Spinal cord (tissue), 10 donors: ENCODE measurements around the gene UVRAG. TPM values are rescaled to one million over a fixed set of nuclear protein-coding genes. Genes with fewer than 3 reads are reported as not detected.
A peak's percentile ranks its signal among the peaks of the same experiment; 100 is the strongest.

Source experiments
- DNase-seq, 6 donors: peaks; one replicate each; pipeline versions ENCODE4 v3.0.0 to v3.0.0-alpha.2; 2013 to 2015; ENCODE audit warnings: low spot score in 6 of 6, low read depth in 4 of 6
- H3K27ac ChIP-seq: one replicate; pipeline ENCODE4 v1.5.1; 2013; ENCODE audit warnings: low read depth, low read length, control low read depth
- H3K27me3 ChIP-seq: one replicate; pipeline ENCODE4 v1.6.1; 2013; ENCODE audit warnings: low read length; ENCODE audit not compliant: control insufficient read depth, insufficient read depth
- H3K36me3 ChIP-seq: one replicate; pipeline ENCODE4 v1.6.1; 2013; ENCODE audit warnings: low read length; ENCODE audit not compliant: control insufficient read depth, insufficient read depth
- H3K4me1 ChIP-seq: one replicate; pipeline ENCODE4 v1.6.1; 2013; ENCODE audit warnings: low read length; ENCODE audit not compliant: control insufficient read depth, insufficient read depth
- H3K4me3 ChIP-seq: one replicate; pipeline ENCODE4 v1.5.1; 2013; ENCODE audit warnings: low read depth, low read length, control low read depth
- H3K9me3 ChIP-seq: one replicate; pipeline ENCODE4 v1.6.1; 2013; ENCODE audit warnings: low read length; ENCODE audit not compliant: control insufficient read depth, insufficient read depth
- WGBS: methylation state at CpG from one replicate; pipeline ENCODE4 v1.1.5; 2013; ENCODE audit warnings: missing lambda C conversion rate; ENCODE audit not compliant: insufficient coverage; 5-methylcytosine and 5-hydroxymethylcytosine counted together
- polyA plus RNA-seq, 2 donors: library from polyadenylated mRNA; unstranded; fragments of 120-200 nt; gene quantifications; one replicate each; pipeline ENCODE4 v1.2.1, GENCODE V29; 2013; ENCODE audit not compliant: insufficient read length in 2 of 2
- total RNA-seq, 2 donors: library from RNA; depleted of rRNA in 1 of 2; stranded (reverse); fragments of 120-200 nt in 1 of 2; fragments of >200 nt in 1 of 2; gene quantifications; one replicate each; pipeline versions ENCODE4 v1.2.3 to v1.2.4, GENCODE V29; 2013 to 2014
- donor health status: healthy.

UVRAG gene
- total and polyA plus RNA-seq, 4 donors = 17.8 to 40.8 (median 22.3) TPM

DNA sequence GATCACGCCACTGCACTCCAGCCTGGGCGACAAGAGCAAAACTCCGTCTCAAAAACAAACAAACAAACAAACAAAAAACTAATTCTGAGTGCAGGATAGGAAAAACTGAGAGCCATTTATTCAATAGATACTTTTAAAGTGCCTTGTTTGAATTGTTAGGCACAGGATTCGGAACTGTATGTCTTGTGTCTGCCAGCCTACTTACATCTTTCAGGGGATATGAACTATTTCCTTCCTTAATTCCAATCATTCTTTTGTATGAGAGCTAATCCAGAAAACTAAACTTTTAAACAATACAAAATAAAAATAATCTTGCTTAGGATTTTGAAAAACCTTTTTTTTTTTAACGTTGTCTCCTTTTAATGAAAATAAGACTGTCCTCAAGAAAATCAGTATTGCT lies 12.6 kb downstream of the UVRAG start:
- WGBS = no CpG with 5 or more reads among the region's 5 CpGs
- no peak overlapping the region for H3K27ac ChIP-seq

DNA sequence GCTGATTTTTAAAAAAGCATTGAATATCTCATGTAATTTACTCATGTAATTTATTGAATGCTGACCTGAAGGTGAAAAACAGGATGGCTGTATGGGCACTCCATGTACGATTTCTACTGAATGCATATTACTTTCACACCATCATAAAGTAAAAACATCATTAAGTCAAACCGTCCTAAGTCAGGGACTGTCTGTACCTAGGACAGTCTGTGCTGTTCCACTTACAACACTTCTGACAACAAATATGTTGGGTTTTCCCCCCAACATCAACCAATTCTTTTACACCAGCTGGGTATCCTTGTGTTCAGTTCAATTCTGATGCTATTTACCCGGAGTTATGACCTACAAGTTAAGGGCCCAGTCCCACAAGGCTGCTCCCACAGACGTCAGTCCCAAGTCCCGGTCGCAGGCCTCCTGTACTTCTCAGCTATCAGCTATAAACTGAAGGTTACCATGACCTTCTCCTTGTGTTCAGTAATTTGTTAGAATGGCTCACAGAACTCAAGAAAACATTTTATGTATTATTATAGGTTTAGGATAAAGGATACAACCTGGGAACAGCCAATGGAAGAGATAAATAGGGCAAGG lies 17.0 kb downstream of the UVRAG start:
- WGBS = 93% methylated on average over 2 of the region's 6 CpGs
- H3K4me3 ChIP-seq = no peak overlapping the region
- no peaks in the 10 kb centered on the region for H3K36me3 ChIP-seq
- no peaks in the 10 kb centered on the region for H3K9me3 ChIP-seq
- H3K27me3 ChIP-seq = no peaks in the 10 kb centered on the region
- no peak overlapping the region for H3K27ac ChIP-seq
- H3K4me1 ChIP-seq = no peaks in the 10 kb centered on the region
- no peak for DNase-seq

More for the DNA sequence above, 12.6 kb downstream of the UVRAG start:
- no peaks in the 10 kb centered on the region for H3K4me1 ChIP-seq
- no peaks in the 10 kb centered on the region for H3K27me3 ChIP-seq
- no peak overlapping the region for H3K4me3 ChIP-seq
- H3K9me3 ChIP-seq = no peaks in the 10 kb centered on the region
- no peak for DNase-seq
- no peaks in the 10 kb centered on the region for H3K36me3 ChIP-seq

DNA sequence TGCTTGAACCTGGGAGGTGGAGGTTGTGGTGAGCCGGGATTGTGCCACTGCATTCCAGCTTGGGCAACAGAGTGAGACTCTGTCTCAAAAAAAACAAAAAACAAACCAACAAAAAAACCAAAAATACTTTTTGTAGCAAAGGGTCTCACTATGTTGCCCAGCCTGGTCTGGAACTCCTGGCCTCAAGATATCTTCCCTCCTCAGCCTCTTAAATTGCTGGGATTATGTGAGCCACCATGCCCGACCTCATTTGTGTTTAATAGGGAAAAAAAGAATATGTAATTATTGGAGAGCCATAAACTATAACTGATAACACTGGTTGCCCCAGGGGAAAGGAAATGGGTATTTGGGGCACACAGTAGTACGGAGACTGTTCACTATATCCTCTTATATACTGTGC lies 19.7 kb downstream of the UVRAG start:
- Histone ChIP-seq H3K36me3 (no peaks in the 10 kb centered on the region), H3K27ac (no peak overlapping the region), H3K4me3 (no peak overlapping the region), H3K4me1 (no peaks in the 10 kb centered on the region), H3K27me3 (no peaks in the 10 kb centered on the region), H3K9me3 (no peaks in the 10 kb centered on the region)
- no CpG with 5 or more reads among the region's 3 CpGs for WGBS
- no peak for DNase-seq

- no peak overlapping the region for H3K27ac ChIP-seq
- no peak for DNase-seq
- 81% methylated on average over 3 of the region's 3 CpGs for WGBS
- no peak overlapping the region for H3K4me3 ChIP-seq
- H3K9me3 ChIP-seq = no peaks in the 10 kb centered on the region
- no peaks in the 10 kb centered on the region for H3K27me3 ChIP-seq
- no peaks in the 10 kb centered on the region for H3K4me1 ChIP-seq
- no peaks in the 10 kb centered on the region for H3K36me3 ChIP-seq
These were observed 21.4 kb downstream of the UVRAG start for GRCh38 chr11:75836417-75836816.

DNA sequence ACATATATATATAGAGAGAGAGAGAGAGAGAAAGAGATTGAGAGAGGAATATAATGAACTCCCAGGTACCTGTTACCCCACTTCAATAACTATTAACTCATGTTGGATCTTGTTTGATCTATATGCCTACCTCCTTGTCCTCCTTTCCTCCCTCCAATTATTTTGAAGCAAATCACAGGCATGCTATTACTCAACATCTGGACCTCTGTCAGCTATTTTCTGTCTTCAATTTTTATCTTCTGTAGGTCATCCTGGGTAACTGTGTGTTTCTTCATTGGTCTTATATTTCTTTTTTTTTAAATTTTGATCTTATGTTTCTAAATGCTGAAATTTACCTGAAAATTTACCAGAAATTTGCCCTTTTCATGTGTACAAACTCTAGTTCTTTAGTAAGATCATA lies 24.8 kb downstream of the UVRAG start:
- Histone ChIP-seq H3K9me3 (no peaks in the 10 kb centered on the region), H3K27me3 (no peaks in the 10 kb centered on the region), H3K4me3 (no peak overlapping the region), H3K4me1 (no peaks in the 10 kb centered on the region), H3K27ac (no peak overlapping the region), H3K36me3 (no peaks in the 10 kb centered on the region)
- no peak for DNase-seq

- Histone ChIP-seq H3K4me3 (no peak overlapping the region), H3K27me3 (no peaks in the 10 kb centered on the region), H3K27ac (no peak overlapping the region), H3K4me1 (no peaks in the 10 kb centered on the region), H3K9me3 (no peaks in the 10 kb centered on the region), H3K36me3 (no peaks in the 10 kb centered on the region)
- DNase-seq = peak in 1 of 6 donors; percentile 1
- WGBS = 11% methylated on average over 1 of the region's 1 CpG
These were observed 25.5 kb downstream of the UVRAG start for GRCh38 chr11:75840522-75840921.

- Histone ChIP-seq H3K27ac (no peak overlapping the region), H3K9me3 (no peaks in the 10 kb centered on the region), H3K27me3 (no peaks in the 10 kb centered on the region), H3K4me1 (no peaks in the 10 kb centered on the region), H3K36me3 (no peaks in the 10 kb centered on the region), H3K4me3 (no peak overlapping the region)
- WGBS = 82% methylated on average over 1 of the region's 2 CpGs
- DNase-seq = no peak
These were observed 26.7 kb downstream of the UVRAG start for GRCh38 chr11:75841739-75842138.

DNA sequence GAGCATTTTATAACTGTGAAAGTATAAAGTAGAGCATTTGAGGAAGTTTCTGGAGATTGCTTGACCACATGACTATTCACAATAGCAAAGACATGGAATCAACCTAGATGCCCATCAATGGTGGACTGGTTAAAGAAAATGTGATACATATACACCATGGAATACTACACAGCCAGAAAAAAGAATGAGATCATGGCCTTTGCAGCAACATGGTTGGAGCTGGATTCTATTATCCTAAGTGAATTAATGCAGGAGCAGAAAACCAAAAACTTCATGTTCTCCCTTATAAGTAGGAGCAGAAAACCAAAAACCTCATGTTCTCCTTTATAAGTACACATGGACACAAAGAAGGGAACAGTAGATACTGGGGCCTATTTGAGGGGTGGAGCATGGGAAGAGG lies 30.3 kb downstream of the UVRAG start:
- Histone ChIP-seq H3K27ac (no peak overlapping the region), H3K36me3 (no peaks in the 10 kb centered on the region), H3K27me3 (no peaks in the 10 kb centered on the region), H3K4me1 (no peaks in the 10 kb centered on the region), H3K9me3 (no peaks in the 10 kb centered on the region), H3K4me3 (no peak overlapping the region)
- DNase-seq = no peak

DNA sequence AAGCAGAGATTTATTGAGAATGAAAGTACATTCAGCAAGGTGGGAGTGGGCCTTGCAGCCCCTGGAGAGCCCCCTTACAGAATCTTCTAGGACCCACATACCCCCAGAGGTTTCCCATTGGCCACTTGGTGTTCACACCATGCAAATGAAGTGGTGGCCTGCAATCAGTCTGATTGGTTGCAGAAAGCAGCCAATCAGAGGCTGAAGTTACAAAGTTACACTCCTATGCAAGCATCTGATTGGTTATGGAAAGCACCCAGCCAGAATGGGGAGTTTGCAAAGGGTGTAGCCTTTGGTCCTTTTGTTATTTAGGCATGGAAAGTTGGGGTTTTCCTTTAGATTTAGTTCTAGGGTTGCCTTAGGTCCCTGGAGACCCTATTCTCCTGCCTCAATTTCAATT lies 34.9 kb downstream of the UVRAG start:
- H3K4me3 ChIP-seq = no peak overlapping the region
- H3K9me3 ChIP-seq = no peaks in the 10 kb centered on the region
- no peaks in the 10 kb centered on the region for H3K4me1 ChIP-seq
- DNase-seq = no peak
- H3K27me3 ChIP-seq = no peaks in the 10 kb centered on the region
- no peaks in the 10 kb centered on the region for H3K36me3 ChIP-seq
- no peak overlapping the region for H3K27ac ChIP-seq

DNA sequence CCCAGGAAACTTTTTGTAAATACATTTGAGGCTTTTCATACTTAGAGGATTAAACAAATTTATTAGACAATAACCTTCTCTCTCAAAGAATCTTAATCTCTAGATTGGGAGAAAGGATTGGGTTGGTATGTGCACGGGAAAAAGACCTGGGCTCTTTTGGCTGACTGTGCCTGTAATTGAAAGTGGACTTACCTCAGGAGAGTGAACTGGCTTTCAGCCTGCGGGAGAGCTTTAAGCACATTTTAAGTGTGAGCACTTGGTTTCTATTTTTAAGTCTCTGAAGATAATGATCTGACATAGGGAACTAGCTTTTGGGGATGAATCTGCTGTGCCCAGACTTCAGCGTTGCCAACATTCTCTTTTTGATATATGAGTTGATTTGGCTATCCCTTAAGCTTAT lies 35.8 kb downstream of the UVRAG start:
- H3K36me3 ChIP-seq = no peaks in the 10 kb centered on the region
- DNase-seq = peak in 1 of 6 donors; percentile 17
- H3K27me3 ChIP-seq = no peaks in the 10 kb centered on the region
- 62% methylated on average over 2 of the region's 3 CpGs for WGBS
- H3K27ac ChIP-seq = no peak overlapping the region
- no peaks in the 10 kb centered on the region for H3K9me3 ChIP-seq
- no peaks in the 10 kb centered on the region for H3K4me1 ChIP-seq
- H3K4me3 ChIP-seq = no peak overlapping the region
